HG03521 (cell line): ENCODE data around the gene ZNF407.

ENCODE experiments used
- ATAC-seq: cut with Tn5 transposase; IDR thresholded peaks from one replicate; pipeline ENCODE4 v1.9.1; 2021; ENCODE audit warnings: mild to moderate bottlenecking, moderate library complexity; ENCODE audit not compliant: unreplicated experiment

ZNF407 gene

GRCh38 chr18:74914648-74915047 is 317.0 kb downstream of the ZNF407 start:
- no peak for ATAC-seq

- ATAC-seq = no peak
Measured at GRCh38 chr18:74916773-74917393, 319.2 kb downstream of the ZNF407 start.

- no peak for ATAC-seq
Measured at GRCh38 chr18:74918276-74918790, 320.7 kb downstream of the ZNF407 start.

GRCh38 chr18:74921057-74921820 is 323.6 kb downstream of the ZNF407 start:
- ATAC-seq = no peak

- no peak for ATAC-seq
Measured at GRCh38 chr18:74926051-74926450, 328.4 kb downstream of the ZNF407 start.

GRCh38 chr18:74928194-74928968 is 330.7 kb downstream of the ZNF407 start:
- no peak for ATAC-seq

- no peak for ATAC-seq
Measured at GRCh38 chr18:74929110-74929509, 331.4 kb downstream of the ZNF407 start.

- no peak for ATAC-seq
Measured at GRCh38 chr18:74930616-74931015, 332.9 kb downstream of the ZNF407 start.

GRCh38 chr18:74933930-74934329 is 336.3 kb downstream of the ZNF407 start:
- no peak for ATAC-seq

- ATAC-seq = no peak
Measured at GRCh38 chr18:74935434-74935833, 337.8 kb downstream of the ZNF407 start.

- ATAC-seq = no peak
Measured at GRCh38 chr18:74936343-74936742, 338.7 kb downstream of the ZNF407 start.

- no peak for ATAC-seq
Measured at GRCh38 chr18:74937291-74937690, 339.6 kb downstream of the ZNF407 start.

- no peak for ATAC-seq
Measured at GRCh38 chr18:74940856-74941255, 343.2 kb downstream of the ZNF407 start.

GRCh38 chr18:74942319-74942910 is 344.7 kb downstream of the ZNF407 start:
- ATAC-seq = peak; percentile 71

GRCh38 chr18:74944676-74945075 is 347.0 kb downstream of the ZNF407 start:
- ATAC-seq = no peak

GRCh38 chr18:74945774-74946545 is 348.3 kb downstream of the ZNF407 start:
- no peak for ATAC-seq

- ATAC-seq = no peak
Measured at GRCh38 chr18:74946646-74947375, 349.1 kb downstream of the ZNF407 start.

GRCh38 chr18:74947417-74947816 is 349.7 kb downstream of the ZNF407 start:
- ATAC-seq = no peak

- no peak for ATAC-seq
Measured at GRCh38 chr18:74947875-74948274, 350.2 kb downstream of the ZNF407 start.

- ATAC-seq = no peak
Measured at GRCh38 chr18:74949611-74950010, 351.9 kb downstream of the ZNF407 start.
